ENCODE results near the gene ADTRP.

ADTRP gene

GRCh38 chr6:11780097-11780428, 1.5 kb upstream of the ADTRP start:
- no peak overlapping the region for H2AFZ ChIP-seq (ENCODE audit: low read depth)
- no peak overlapping the region for H3K4me3 ChIP-seq (IDR thresholded peaks at IDR 0.05; ENCODE audit: insufficient read depth, low read depth, low read length)
- TF ChIP-seq, protein P1, sequence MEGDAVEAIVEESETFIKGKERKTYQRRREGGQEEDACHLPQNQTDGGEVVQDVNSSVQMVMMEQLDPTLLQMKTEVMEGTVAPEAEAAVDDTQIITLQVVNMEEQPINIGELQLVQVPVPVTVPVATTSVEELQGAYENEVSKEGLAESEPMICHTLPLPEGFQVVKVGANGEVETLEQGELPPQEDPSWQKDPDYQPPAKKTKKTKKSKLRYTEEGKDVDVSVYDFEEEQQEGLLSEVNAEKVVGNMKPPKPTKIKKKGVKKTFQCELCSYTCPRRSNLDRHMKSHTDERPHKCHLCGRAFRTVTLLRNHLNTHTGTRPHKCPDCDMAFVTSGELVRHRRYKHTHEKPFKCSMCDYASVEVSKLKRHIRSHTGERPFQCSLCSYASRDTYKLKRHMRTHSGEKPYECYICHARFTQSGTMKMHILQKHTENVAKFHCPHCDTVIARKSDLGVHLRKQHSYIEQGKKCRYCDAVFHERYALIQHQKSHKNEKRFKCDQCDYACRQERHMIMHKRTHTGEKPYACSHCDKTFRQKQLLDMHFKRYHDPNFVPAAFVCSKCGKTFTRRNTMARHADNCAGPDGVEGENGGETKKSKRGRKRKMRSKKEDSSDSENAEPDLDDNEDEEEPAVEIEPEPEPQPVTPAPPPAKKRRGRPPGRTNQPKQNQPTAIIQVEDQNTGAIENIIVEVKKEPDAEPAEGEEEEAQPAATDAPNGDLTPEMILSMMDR (conservative IDR thresholded peaks at IDR 0.05; ENCODE audit: low read depth, low read length) = no peak
- H3K4me2 ChIP-seq = no peak overlapping the region
- no peak overlapping the region for H3K9ac ChIP-seq
- no peaks in the 10 kb centered on the region for H3K36me3 ChIP-seq (ENCODE audit: insufficient read depth)
- H3K4me1 ChIP-seq (ENCODE audit: low read depth, poor library complexity, severe bottlenecking) = peaks cover 28% of the 10 kb centered on the region
- no peaks in the 10 kb centered on the region for H4K20me1 ChIP-seq (ENCODE audit: insufficient read depth)
- H3K27me3 ChIP-seq (ENCODE audit: insufficient read depth, low read depth) = no peaks in the 10 kb centered on the region
- H3K79me2 ChIP-seq (ENCODE audit: insufficient read depth, low read depth) = no peaks in the 10 kb centered on the region
- H3K27ac ChIP-seq = no peak overlapping the region

GRCh38 chr6:11779329-11780096, 910 bp upstream of the ADTRP start:
- TF ChIP-seq, protein P1 (conservative IDR thresholded peaks at IDR 0.05; ENCODE audit: low read depth, low read length) = no peak
- no peak overlapping the region for H3K4me2 ChIP-seq
- no peak overlapping the region for H2AFZ ChIP-seq (ENCODE audit: low read depth)

GRCh38 chr6:11778036-11778435, 567 bp downstream of the ADTRP start:
- Histone ChIP-seq H3K4me1 (ENCODE audit: low read depth, poor library complexity, severe bottlenecking) (peaks cover 8% of the 10 kb centered on the region), H3K4me3 (IDR thresholded peaks at IDR 0.05; ENCODE audit: insufficient read depth, low read depth, low read length) (no peak overlapping the region), H2AFZ (ENCODE audit: low read depth) (no peak overlapping the region), H3K4me2 (no peak overlapping the region), H3K9ac (no peak overlapping the region), H4K20me1 (ENCODE audit: insufficient read depth) (no peaks in the 10 kb centered on the region), H3K79me2 (ENCODE audit: insufficient read depth, low read depth) (no peaks in the 10 kb centered on the region), H3K27ac (no peak overlapping the region), H3K27me3 (ENCODE audit: insufficient read depth, low read depth) (no peaks in the 10 kb centered on the region), H3K36me3 (ENCODE audit: insufficient read depth) (no peaks in the 10 kb centered on the region)
- TF ChIP-seq, protein P1 (conservative IDR thresholded peaks at IDR 0.05; ENCODE audit: low read depth, low read length) = no peak

More at GRCh38 chr6:11779329-11780096, 910 bp upstream of the ADTRP start:
- H4K20me1 ChIP-seq (ENCODE audit: insufficient read depth) = no peaks in the 10 kb centered on the region
- no peaks in the 10 kb centered on the region for H3K27me3 ChIP-seq (ENCODE audit: insufficient read depth, low read depth)
- peaks cover 23% of the 10 kb centered on the region for H3K4me1 ChIP-seq (ENCODE audit: low read depth, poor library complexity, severe bottlenecking)
- H3K4me3 ChIP-seq (IDR thresholded peaks at IDR 0.05; ENCODE audit: insufficient read depth, low read depth, low read length) = no peak overlapping the region
- no peaks in the 10 kb centered on the region for H3K36me3 ChIP-seq (ENCODE audit: insufficient read depth)
- no peak overlapping the region for H3K9ac ChIP-seq
- H3K79me2 ChIP-seq (ENCODE audit: insufficient read depth, low read depth) = no peaks in the 10 kb centered on the region
- H3K27ac ChIP-seq = no peak overlapping the region

DNA sequence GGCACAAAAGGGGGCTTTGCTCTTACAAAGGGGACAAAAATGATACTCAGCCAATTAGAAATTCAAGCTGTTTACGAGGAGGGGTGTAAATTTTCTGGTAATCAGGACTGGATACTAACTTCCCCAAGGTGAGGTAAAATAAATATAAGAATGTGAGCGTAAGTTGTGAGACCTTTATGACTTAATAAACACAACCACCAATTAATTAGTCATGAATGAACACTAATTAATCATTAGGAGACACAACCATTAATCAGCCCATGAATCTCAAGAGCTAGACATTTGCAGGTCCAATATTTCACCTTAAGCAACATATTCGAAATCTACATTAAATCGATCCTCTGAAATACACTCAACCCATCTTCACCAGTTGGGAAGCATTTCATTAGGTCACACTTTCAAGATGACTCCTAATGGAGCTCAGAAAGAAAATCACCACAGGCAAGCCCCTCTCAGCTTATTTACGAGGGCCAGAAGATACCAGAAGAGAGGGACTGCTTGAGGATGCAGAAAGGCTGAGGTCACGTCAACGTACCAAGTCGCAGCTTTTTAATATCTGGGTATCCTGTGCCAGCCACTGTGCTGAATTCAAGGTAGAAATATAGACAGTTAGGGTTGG, 2.7 kb downstream of the ADTRP start:
- Histone ChIP-seq H3K27ac (no peak overlapping the region), H3K4me2 (no peak overlapping the region), H3K36me3 (ENCODE audit: insufficient read depth) (no peaks in the 10 kb centered on the region), H2AFZ (ENCODE audit: low read depth) (no peak overlapping the region), H3K4me3 (IDR thresholded peaks at IDR 0.05; ENCODE audit: insufficient read depth, low read depth, low read length) (no peak overlapping the region), H3K4me1 (ENCODE audit: low read depth, poor library complexity, severe bottlenecking) (peaks cover 24% of the 10 kb centered on the region), H3K27me3 (ENCODE audit: insufficient read depth, low read depth) (no peaks in the 10 kb centered on the region), H4K20me1 (ENCODE audit: insufficient read depth) (no peaks in the 10 kb centered on the region), H3K9ac (no peak overlapping the region), H3K79me2 (ENCODE audit: insufficient read depth, low read depth) (no peaks in the 10 kb centered on the region)
- TF ChIP-seq, protein P1 (conservative IDR thresholded peaks at IDR 0.05; ENCODE audit: low read depth, low read length) = no peak

All from KMS-11 (cell line).